ENCODE results near the gene EIF3K. TPM values are rescaled to one million over a fixed set of nuclear protein-coding genes. Genes with fewer than 3 reads are reported as not detected.

Gene EIF3K
- total and polyA plus RNA-seq, 2 of the 13 experiments (the other 11 are each of a cell fraction or from before 2014, with no cell fraction given), result 179 to 258 TPM

DNA sequence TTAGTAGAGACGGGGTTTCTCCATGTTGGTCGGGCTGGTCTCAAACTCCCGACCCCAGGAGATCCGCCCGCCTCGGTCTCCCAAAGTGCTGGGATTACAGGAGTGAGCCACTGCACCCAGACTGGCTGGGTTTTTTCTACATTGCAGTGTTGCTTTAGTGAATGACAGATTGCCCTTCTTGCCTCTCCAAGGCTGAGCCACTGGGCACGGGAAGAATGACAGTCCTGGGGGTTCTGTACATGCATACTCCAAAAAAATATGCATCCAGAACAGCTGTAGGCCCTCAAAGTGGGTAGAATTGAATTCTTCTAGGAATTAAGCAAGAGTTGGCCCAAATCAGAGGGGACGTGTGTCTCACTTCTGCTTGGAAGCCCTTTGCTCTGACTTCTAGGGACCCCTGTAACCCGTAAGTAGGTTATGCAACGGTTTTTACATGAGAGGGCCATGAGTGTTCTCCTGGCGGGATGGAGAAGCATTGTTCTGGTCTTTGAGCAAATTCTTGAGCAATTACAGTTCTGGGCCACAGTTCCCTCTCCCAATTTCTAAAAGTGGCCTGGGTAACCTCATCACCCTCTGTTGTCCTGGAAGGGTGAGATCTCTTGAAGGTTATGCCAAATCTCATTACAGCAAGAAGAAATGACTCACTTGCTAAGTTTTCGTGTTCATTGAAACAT lies 32.1 kb downstream of the EIF3K start:
- intact Hi-C loops (cut with micrococcal nuclease; ENCODE audit: unreplicated experiment) (loop anchor here (5.0 to 10.0 kb wide), 4 partner anchors 36 to 184 kb away; partner anchors contain the start of gene ECH1), in situ Hi-C loops (cut with HindIII; ENCODE audit: extremely low pct_ligation_motif_present, low pct_unique_long_range_greater_than_20kb) (no loop called here)
- ATAC-seq, result no peak
- Histone ChIP-seq H3K36me3 (replicated peaks in 1 of 2; ENCODE audit: control insufficient read depth in 1 of 2, insufficient read depth in 2 of 2, low read length in 2 of 2) (peaks cover 2 to 19% of the 10 kb centered on the region in 2 experiments; a peak in 4 of 5 replicates), H4K20me1 (ENCODE audit: insufficient read depth, low read length) (peaks cover 41% of the 10 kb centered on the region), H3K9ac (ENCODE audit: insufficient read depth, low read depth, low read length) (peak overlapping the region; percentile 99), H2AFZ (ENCODE audit: low read length) (no peak overlapping the region), H3K4me1 (ENCODE audit: insufficient read depth, low read length) (peaks cover 68% of the 10 kb centered on the region), H3K27me3 (ENCODE audit: control insufficient read depth in 1 of 2, insufficient read depth in 2 of 2, low read length in 2 of 2) (peaks cover 0 to 4% of the 10 kb centered on the region in 2 experiments; a peak in 1 of 5 replicates), H3K79me2 (ENCODE audit: insufficient read depth, low read length) (peaks cover 83% of the 10 kb centered on the region), H3K4me3 (replicated peaks in 1 of 3; ENCODE audit: insufficient read depth in 1 of 3, low read depth in 2 of 3, low read length in 3 of 3) (peak overlapping the region; percentile 84 to 100 (median 100)), H3K4me2 (ENCODE audit: low read depth, low read length) (peak overlapping the region; percentile 94), H3K27ac (ENCODE audit: extremely low read length, insufficient read depth, low read length) (peak overlapping the region; percentile 92), H3K9me3 (ENCODE audit: low read length) (no peaks in the 10 kb centered on the region)
- WGBS (ENCODE audit: low lambda C conversion rate), result 16% methylated on average over 12 of the region's 12 CpGs
- POLR2A ChIA-PET, result interaction anchor here (1.5 to 4.6 kb wide), 7 partner anchors 7 to 198 kb away, joined by 4 to 63 read pairs (median 28); no protein-coding TSS in a partner anchor
- BruUV-seq (replicated peaks), result no TSS peak
- CTCF ChIA-PET (ENCODE audit: low intra/inter-chr PET ratio, low total read pairs), result no interaction called here
- DNase-seq (ENCODE audit: low spot score), result no peak
- peak; percentile 49 for FAIRE-seq
- TF ChIP-seq NBN (conservative IDR thresholded peaks at IDR 0.05) (no peak), ZIK1 (CRISPR knock-in tag; IDR thresholded peaks at IDR 0.05; ENCODE audit: borderline replicate concordance, low read depth) (no peak), RBFOX2 (IDR thresholded peaks at IDR 0.05; ENCODE audit: low read depth, low read length) (peak; percentile 41; the same call in 1 of the 2 replicates), LCORL (IDR thresholded peaks at IDR 0.05) (no peak), LCORL (CRISPR knock-in tag; IDR thresholded peaks at IDR 0.05) (peak; percentile 59; the same call in 1 of the 2 replicates), SETDB1 (CRISPR knock-in tag; IDR thresholded peaks at IDR 0.05; ENCODE audit: borderline replicate concordance) (no peak), ZBTB7B (CRISPR knock-in tag; IDR thresholded peaks at IDR 0.05) (0 out of 2 replicates have a peak, but pooled peaks have one; percentile 27), AKAP8 (CRISPR knock-in tag; IDR thresholded peaks at IDR 0.05) (no peak), ZNF101 (CRISPR knock-in tag; IDR thresholded peaks at IDR 0.05; ENCODE audit: borderline replicate concordance, low read depth) (no peak), MTA3 (CRISPR knock-in tag; IDR thresholded peaks at IDR 0.05) (no peak)
- TF ChIP-seq, protein P1, sequence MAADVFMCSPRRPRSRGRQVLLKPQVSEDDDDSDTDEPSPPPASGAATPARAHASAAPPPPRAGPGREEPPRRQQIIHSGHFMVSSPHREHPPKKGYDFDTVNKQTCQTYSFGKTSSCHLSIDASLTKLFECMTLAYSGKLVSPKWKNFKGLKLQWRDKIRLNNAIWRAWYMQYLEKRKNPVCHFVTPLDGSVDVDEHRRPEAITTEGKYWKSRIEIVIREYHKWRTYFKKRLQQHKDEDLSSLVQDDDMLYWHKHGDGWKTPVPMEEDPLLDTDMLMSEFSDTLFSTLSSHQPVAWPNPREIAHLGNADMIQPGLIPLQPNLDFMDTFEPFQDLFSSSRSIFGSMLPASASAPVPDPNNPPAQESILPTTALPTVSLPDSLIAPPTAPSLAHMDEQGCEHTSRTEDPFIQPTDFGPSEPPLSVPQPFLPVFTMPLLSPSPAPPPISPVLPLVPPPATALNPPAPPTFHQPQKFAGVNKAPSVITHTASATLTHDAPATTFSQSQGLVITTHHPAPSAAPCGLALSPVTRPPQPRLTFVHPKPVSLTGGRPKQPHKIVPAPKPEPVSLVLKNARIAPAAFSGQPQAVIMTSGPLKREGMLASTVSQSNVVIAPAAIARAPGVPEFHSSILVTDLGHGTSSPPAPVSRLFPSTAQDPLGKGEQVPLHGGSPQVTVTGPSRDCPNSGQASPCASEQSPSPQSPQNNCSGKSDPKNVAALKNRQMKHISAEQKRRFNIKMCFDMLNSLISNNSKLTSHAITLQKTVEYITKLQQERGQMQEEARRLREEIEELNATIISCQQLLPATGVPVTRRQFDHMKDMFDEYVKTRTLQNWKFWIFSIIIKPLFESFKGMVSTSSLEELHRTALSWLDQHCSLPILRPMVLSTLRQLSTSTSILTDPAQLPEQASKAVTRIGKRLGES (CRISPR knock-in tag; IDR thresholded peaks at IDR 0.05; ENCODE audit: borderline replicate concordance), result no peak
- TF ChIP-seq, protein P2, sequence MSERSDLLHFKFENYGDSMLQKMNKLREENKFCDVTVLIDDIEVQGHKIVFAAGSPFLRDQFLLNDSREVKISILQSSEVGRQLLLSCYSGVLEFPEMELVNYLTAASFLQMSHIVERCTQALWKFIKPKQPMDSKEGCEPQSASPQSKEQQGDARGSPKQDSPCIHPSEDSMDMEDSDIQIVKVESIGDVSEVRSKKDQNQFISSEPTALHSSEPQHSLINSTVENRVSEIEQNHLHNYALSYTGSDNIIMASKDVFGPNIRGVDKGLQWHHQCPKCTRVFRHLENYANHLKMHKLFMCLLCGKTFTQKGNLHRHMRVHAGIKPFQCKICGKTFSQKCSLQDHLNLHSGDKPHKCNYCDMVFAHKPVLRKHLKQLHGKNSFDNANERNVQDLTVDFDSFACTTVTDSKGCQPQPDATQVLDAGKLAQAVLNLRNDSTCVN (CRISPR knock-in tag; IDR thresholded peaks at IDR 0.05; ENCODE audit: borderline replicate concordance), result 0 out of 2 replicates have a peak, but pooled peaks have one; percentile 46
- TF ChIP-seq, protein P3, sequence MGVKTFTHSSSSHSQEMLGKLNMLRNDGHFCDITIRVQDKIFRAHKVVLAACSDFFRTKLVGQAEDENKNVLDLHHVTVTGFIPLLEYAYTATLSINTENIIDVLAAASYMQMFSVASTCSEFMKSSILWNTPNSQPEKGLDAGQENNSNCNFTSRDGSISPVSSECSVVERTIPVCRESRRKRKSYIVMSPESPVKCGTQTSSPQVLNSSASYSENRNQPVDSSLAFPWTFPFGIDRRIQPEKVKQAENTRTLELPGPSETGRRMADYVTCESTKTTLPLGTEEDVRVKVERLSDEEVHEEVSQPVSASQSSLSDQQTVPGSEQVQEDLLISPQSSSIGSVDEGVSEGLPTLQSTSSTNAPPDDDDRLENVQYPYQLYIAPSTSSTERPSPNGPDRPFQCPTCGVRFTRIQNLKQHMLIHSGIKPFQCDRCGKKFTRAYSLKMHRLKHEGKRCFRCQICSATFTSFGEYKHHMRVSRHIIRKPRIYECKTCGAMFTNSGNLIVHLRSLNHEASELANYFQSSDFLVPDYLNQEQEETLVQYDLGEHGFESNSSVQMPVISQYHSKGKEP (CRISPR knock-in tag; IDR thresholded peaks at IDR 0.05), result no peak
- TF ChIP-seq, protein P4, sequence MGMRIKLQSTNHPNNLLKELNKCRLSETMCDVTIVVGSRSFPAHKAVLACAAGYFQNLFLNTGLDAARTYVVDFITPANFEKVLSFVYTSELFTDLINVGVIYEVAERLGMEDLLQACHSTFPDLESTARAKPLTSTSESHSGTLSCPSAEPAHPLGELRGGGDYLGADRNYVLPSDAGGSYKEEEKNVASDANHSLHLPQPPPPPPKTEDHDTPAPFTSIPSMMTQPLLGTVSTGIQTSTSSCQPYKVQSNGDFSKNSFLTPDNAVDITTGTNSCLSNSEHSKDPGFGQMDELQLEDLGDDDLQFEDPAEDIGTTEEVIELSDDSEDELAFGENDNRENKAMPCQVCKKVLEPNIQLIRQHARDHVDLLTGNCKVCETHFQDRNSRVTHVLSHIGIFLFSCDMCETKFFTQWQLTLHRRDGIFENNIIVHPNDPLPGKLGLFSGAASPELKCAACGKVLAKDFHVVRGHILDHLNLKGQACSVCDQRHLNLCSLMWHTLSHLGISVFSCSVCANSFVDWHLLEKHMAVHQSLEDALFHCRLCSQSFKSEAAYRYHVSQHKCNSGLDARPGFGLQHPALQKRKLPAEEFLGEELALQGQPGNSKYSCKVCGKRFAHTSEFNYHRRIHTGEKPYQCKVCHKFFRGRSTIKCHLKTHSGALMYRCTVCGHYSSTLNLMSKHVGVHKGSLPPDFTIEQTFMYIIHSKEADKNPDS (CRISPR knock-in tag; IDR thresholded peaks at IDR 0.05), result no peak

All from HepG2 (cell line).